GM21529 (cell line): ENCODE results near the gene LRIG1.
"Not testable (repeated sequence)": the region's sequence is repeated elsewhere in the genome, so short reads cannot be mapped to it uniquely, and the experiment has no call there.

Source experiments
- ATAC-seq: cut with Tn5 transposase; IDR thresholded peaks from one replicate; pipeline ENCODE4 v1.9.1; 2021; ENCODE audit not compliant: unreplicated experiment

The LRIG1 gene

GRCh38 chr3:66425032-66425431 is 75.8 kb downstream of the LRIG1 start:
- ATAC-seq: no peak

- ATAC-seq: no peak
Observed at GRCh38 chr3:66423791-66424190, 77.0 kb downstream of the LRIG1 start.

- ATAC-seq: not testable (repeated sequence)
Observed at GRCh38 chr3:66421893-66422292, 78.9 kb downstream of the LRIG1 start.

GRCh38 chr3:66421144-66421543 is 79.7 kb downstream of the LRIG1 start:
- ATAC-seq: not testable (repeated sequence)

- no peak for ATAC-seq
Observed at GRCh38 chr3:66419036-66419435, 81.8 kb downstream of the LRIG1 start.

- ATAC-seq: no peak
Observed at GRCh38 chr3:66418475-66418931, 82.3 kb downstream of the LRIG1 start.

- ATAC-seq: no peak
Observed at GRCh38 chr3:66416556-66417304, 84.1 kb downstream of the LRIG1 start.

GRCh38 chr3:66415867-66416428 is 84.9 kb downstream of the LRIG1 start:
- ATAC-seq: no peak

GRCh38 chr3:66414846-66415245 is 86.0 kb downstream of the LRIG1 start:
- ATAC-seq: no peak

GRCh38 chr3:66413151-66413751 is 87.6 kb downstream of the LRIG1 start:
- no peak for ATAC-seq

GRCh38 chr3:66411961-66412887 is 88.6 kb downstream of the LRIG1 start:
- no peak for ATAC-seq

GRCh38 chr3:66411474-66411873 is 89.3 kb downstream of the LRIG1 start:
- no peak for ATAC-seq

GRCh38 chr3:66410976-66411375 is 89.8 kb downstream of the LRIG1 start:
- no peak for ATAC-seq

- ATAC-seq: no peak
Observed at GRCh38 chr3:66409771-66410754, 90.8 kb downstream of the LRIG1 start.

- peak; percentile 86 for ATAC-seq
Observed at GRCh38 chr3:66407611-66408218, 93.1 kb downstream of the LRIG1 start.

- ATAC-seq: no peak
Observed at GRCh38 chr3:66406831-66407610, 93.8 kb downstream of the LRIG1 start.

GRCh38 chr3:66406163-66406562 is 94.7 kb downstream of the LRIG1 start:
- no peak for ATAC-seq

- ATAC-seq: no peak
Observed at GRCh38 chr3:66405701-66406091, 95.1 kb downstream of the LRIG1 start.
